ACC112 (cell line): Measurements from ENCODE around the gene B3GNT3.

Source experiments
- H2AFZ ChIP-seq: fragments of 200-600 bp; sonication (generic); one replicate; pipeline ENCODE4 v1.6.0; 2017; ENCODE audit warnings: antibody characterized with exemption, low read length; ENCODE audit not compliant: unreplicated experiment
- H3K27ac ChIP-seq: fragments of 200-600 bp; sonication (generic); 2 replicates; pipeline ENCODE4 v1.5.1; 2014; ENCODE audit warnings: low read depth, mild to moderate bottlenecking, antibody characterized with exemption, low read length, moderate library complexity
- H3K27me3 ChIP-seq: fragments of 200-600 bp; sonication (generic); 2 replicates; pipeline ENCODE4 v1.6.1; 2014; ENCODE audit warnings: mild to moderate bottlenecking, antibody characterized with exemption, low read length, moderate library complexity, mixed read lengths; ENCODE audit not compliant: insufficient read depth
- H3K36me3 ChIP-seq: fragments of 200-600 bp; sonication (generic); 2 replicates; pipeline ENCODE4 v1.6.1; 2016; ENCODE audit warnings: mild to moderate bottlenecking, antibody characterized with exemption, low read length, moderate library complexity, mixed read lengths; ENCODE audit not compliant: insufficient read depth
- H3K4me1 ChIP-seq: fragments of 200-600 bp; sonication (generic); one replicate; pipeline ENCODE4 v1.6.1; 2016; ENCODE audit warnings: low read length, mixed read lengths; ENCODE audit not compliant: insufficient read depth, unreplicated experiment, control insufficient read depth
- H3K4me3 ChIP-seq: fragments of 200-600 bp; sonication (generic); 2 replicates; pipeline ENCODE4 v1.5.1; 2014; ENCODE audit warnings: mild to moderate bottlenecking, low read depth, low read length
- H3K79me2 ChIP-seq: fragments of 200-600 bp; sonication (generic); one replicate; pipeline ENCODE4 v1.6.0; 2016; ENCODE audit warnings: low read length; ENCODE audit not compliant: control insufficient read depth, unreplicated experiment, insufficient read depth

The B3GNT3 gene

GRCh38 chr19:17821190-17821589 lies 26.3 kb downstream of the B3GNT3 start, which contains the start of gene INSL3:
TSS of gene INSL3 (minus strand) at chr19:17821519. CDS start at chr19:17821506, 13 bp downstream.
- Histone ChIP-seq H2AFZ (no peak within 1 kb of the TSS), H3K4me1 (no peaks in the 10 kb centered on the region), H3K27ac (no peak within 1 kb of the TSS), H3K36me3 (no peaks in the 10 kb centered on the region), H3K27me3 (no peaks in the 10 kb centered on the region), H3K79me2 (no peaks in the 10 kb centered on the region), H3K4me3 (no peak within 1 kb of the TSS)

- no peaks in the 10 kb centered on the region for H3K79me2 ChIP-seq
- H3K4me1 ChIP-seq: no peaks in the 10 kb centered on the region
- no peaks in the 10 kb centered on the region for H3K27me3 ChIP-seq
- H3K36me3 ChIP-seq: no peaks in the 10 kb centered on the region
- no peak overlapping the region for H3K27ac ChIP-seq
- H3K4me3 ChIP-seq: no peak overlapping the region
- no peak overlapping the region for H2AFZ ChIP-seq
Observed at GRCh38 chr19:17824339-17824738, 29.4 kb downstream of the B3GNT3 start.

- Histone ChIP-seq H3K79me2 (no peaks in the 10 kb centered on the region), H3K27me3 (no peaks in the 10 kb centered on the region), H3K4me3 (no peak overlapping the region), H3K4me1 (no peaks in the 10 kb centered on the region), H2AFZ (no peak overlapping the region), H3K36me3 (peaks cover 2% of the 10 kb centered on the region; the same call in 1 of the 2 replicates), H3K27ac (no peak overlapping the region)
Observed at GRCh38 chr19:17826508-17827056, 31.6 kb downstream of the B3GNT3 start.

- H2AFZ ChIP-seq: no peak overlapping the region
- no peak overlapping the region for H3K4me3 ChIP-seq
- H3K79me2 ChIP-seq: no peaks in the 10 kb centered on the region
- no peaks in the 10 kb centered on the region for H3K27me3 ChIP-seq
- no peak overlapping the region for H3K27ac ChIP-seq
- no peaks in the 10 kb centered on the region for H3K4me1 ChIP-seq
- H3K36me3 ChIP-seq: peaks cover 2% of the 10 kb centered on the region; the same call in 1 of the 2 replicates
Observed at GRCh38 chr19:17829855-17830566, 35.1 kb downstream of the B3GNT3 start.

GRCh38 chr19:17830567-17831418 lies 35.9 kb downstream of the B3GNT3 start:
- peaks cover 2% of the 10 kb centered on the region; the same call in 1 of the 2 replicates for H3K36me3 ChIP-seq
- no peaks in the 10 kb centered on the region for H3K27me3 ChIP-seq
- H3K27ac ChIP-seq: no peak overlapping the region
- no peaks in the 10 kb centered on the region for H3K4me1 ChIP-seq
- no peaks in the 10 kb centered on the region for H3K79me2 ChIP-seq
- no peak overlapping the region for H2AFZ ChIP-seq
- no peak overlapping the region for H3K4me3 ChIP-seq

GRCh38 chr19:17831419-17831888 lies 36.5 kb downstream of the B3GNT3 start:
- H2AFZ ChIP-seq: no peak overlapping the region
- no peaks in the 10 kb centered on the region for H3K27me3 ChIP-seq
- no peaks in the 10 kb centered on the region for H3K4me1 ChIP-seq
- H3K36me3 ChIP-seq: peaks cover 2% of the 10 kb centered on the region; the same call in 1 of the 2 replicates
- H3K79me2 ChIP-seq: no peaks in the 10 kb centered on the region
- no peak overlapping the region for H3K4me3 ChIP-seq
- no peak overlapping the region for H3K27ac ChIP-seq

GRCh38 chr19:17832443-17833208 lies 37.7 kb downstream of the B3GNT3 start:
- Histone ChIP-seq H3K36me3 (peaks cover 2% of the 10 kb centered on the region; the same call in 1 of the 2 replicates), H3K4me1 (no peaks in the 10 kb centered on the region), H3K27ac (no peak overlapping the region), H2AFZ (no peak overlapping the region), H3K27me3 (no peaks in the 10 kb centered on the region), H3K4me3 (no peak overlapping the region), H3K79me2 (no peaks in the 10 kb centered on the region)

GRCh38 chr19:17834350-17835181 lies 39.6 kb downstream of the B3GNT3 start:
- Histone ChIP-seq H3K79me2 (no peaks in the 10 kb centered on the region), H3K27me3 (no peaks in the 10 kb centered on the region), H3K4me1 (no peaks in the 10 kb centered on the region), H2AFZ (no peak overlapping the region), H3K27ac (no peak overlapping the region), H3K36me3 (peaks cover 2% of the 10 kb centered on the region; the same call in 1 of the 2 replicates), H3K4me3 (no peak overlapping the region)

- H3K79me2 ChIP-seq: no peaks in the 10 kb centered on the region
- no peak overlapping the region for H3K27ac ChIP-seq
- H3K27me3 ChIP-seq: no peaks in the 10 kb centered on the region
- H3K4me3 ChIP-seq: no peak overlapping the region
- H3K36me3 ChIP-seq: peaks cover 2% of the 10 kb centered on the region; the same call in 1 of the 2 replicates
- no peaks in the 10 kb centered on the region for H3K4me1 ChIP-seq
- H2AFZ ChIP-seq: no peak overlapping the region
Observed at GRCh38 chr19:17835182-17836006, 40.5 kb downstream of the B3GNT3 start.
